HG03025 (cell line): ENCODE measurements around the gene PRR16.

Source experiments
- ATAC-seq: cut with Tn5 transposase; IDR thresholded peaks from one replicate; pipeline ENCODE4 v1.9.1; 2021; ENCODE audit warnings: mild to moderate bottlenecking, moderate library complexity; ENCODE audit not compliant: unreplicated experiment, low FRiP score

Gene PRR16

DNA sequence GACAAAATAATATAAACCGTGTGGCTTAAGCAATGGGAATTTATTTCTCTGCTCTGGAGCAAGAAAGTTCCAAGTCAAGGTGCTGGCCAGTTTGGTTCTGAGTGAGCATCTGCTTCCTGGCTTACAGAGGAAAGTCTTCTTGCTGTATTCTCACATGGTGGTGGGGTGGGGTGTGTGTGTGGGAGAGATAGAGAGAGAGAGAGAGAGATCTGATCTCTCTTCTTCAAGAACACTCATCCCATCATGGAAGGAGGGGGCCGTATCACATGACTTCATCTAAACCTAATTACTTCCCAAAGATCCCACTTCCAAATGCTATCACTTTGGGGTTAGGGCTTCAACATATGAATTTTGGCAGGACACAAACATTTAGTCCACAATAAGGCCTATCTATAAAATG is 91.2 kb downstream of the PRR16 start:
- no peak for ATAC-seq

GRCh38 chr5:120564013-120564412 is 99.9 kb downstream of the PRR16 start:
- ATAC-seq: no peak

GRCh38 chr5:120567066-120567465 is 103.0 kb downstream of the PRR16 start:
- ATAC-seq: no peak

GRCh38 chr5:120567921-120568320 is 103.8 kb downstream of the PRR16 start:
- ATAC-seq: no peak

GRCh38 chr5:120568711-120569110 is 104.6 kb downstream of the PRR16 start:
- ATAC-seq: no peak

DNA sequence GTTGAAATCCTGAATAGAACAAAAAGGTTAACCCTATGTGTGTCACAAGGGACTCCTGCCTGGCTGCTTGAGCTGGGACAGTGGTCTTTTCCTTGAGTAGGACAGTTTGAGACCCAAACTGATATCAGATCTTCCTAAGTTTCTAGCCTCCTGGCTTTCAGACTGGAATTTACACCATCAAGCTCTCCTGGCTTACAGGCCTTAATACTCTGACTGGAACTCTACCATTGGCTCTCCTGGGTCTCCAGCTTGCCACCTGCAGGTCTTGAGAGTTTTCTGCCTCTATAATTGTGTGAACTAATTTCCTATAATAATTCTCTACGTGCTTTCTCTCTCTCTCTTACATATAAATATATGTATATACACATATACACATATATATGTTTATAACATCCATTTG is 112.5 kb downstream of the PRR16 start:
- no peak for ATAC-seq

- ATAC-seq: no peak
Observed at GRCh38 chr5:120582635-120583034, 118.5 kb downstream of the PRR16 start.

- ATAC-seq: no peak
Observed at GRCh38 chr5:120586646-120587045, 122.5 kb downstream of the PRR16 start.

- no peak for ATAC-seq
Observed at GRCh38 chr5:120591911-120592310, 127.8 kb downstream of the PRR16 start.

DNA sequence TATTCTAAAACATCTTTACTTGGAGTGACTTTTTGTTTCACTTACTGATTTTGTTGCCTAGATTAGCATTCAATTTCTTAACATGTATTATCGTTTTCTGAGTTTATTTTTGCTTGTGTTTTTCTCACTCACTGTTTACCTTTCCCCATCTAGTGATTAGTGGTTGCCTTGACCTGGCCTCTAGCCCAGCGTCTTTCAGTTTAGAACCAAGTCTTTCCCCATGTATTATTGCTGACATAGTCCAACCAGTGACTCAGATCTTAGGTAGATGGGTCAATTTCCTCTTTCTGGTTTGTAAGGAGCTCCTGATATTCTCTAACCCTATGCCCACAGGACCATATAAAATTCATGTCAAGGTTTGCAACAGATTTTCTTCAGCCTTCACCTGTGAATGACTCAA is 135.5 kb downstream of the PRR16 start:
- ATAC-seq: no peak

DNA sequence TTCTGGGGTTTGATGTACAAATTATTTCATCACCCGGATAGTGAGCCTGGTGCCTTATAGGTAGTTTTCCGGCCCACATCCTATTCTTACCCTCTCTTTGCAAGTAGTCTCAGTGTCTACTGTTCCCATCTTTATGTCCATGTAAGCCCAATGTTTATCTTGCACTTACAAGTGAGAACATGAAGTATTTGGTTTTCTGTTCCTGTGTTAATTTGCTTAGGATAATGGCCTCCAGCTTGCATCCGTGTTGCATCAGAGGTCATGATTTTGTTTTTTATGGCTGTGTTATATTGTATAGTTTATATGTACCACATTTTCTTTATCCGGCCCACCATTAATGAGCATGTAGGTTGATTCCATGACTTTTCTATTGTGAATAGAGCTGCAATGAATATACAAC is 136.5 kb downstream of the PRR16 start:
- no peak for ATAC-seq

GRCh38 chr5:120602033-120602432 is 137.9 kb downstream of the PRR16 start:
- ATAC-seq: no peak

- no peak for ATAC-seq
Observed at GRCh38 chr5:120604884-120605283, 140.8 kb downstream of the PRR16 start.

DNA sequence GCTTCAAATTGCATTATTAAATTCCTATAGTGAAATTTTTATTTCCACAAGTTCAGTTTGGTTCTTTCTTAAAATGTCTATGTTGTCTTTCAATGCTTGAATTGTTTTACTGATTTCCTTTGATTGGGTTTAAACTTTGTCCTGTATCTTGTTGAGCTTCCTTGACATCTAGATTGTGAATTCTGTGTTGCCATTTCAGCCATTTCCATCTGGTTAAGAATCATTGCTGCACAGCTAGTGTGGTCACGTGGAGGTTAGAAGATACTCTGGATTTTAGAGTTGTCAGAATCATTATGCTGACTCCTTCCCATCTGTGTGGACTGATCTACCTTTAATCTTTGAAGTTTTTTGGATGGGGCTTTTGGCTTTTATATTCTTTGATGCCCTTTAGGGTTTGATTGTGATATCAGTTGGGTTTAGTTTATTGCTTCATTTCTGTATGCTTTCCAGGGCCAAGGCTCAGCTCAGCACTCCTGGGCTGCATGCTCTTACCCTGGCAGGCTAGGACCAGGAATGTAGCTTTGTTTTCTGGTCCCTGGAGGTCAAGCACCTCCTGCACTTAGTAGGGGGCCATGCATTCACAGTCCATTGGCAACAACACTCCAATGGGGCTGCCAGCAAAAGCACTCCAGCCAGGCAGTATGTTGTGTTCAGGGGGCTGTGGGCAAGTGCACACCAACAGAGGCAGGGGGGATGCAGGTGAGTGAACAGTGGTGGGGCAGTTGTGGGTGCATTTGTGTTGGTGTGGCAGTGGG is 141.4 kb downstream of the PRR16 start:
- ATAC-seq: no peak

GRCh38 chr5:120609570-120609969 is 145.5 kb downstream of the PRR16 start:
- ATAC-seq: no peak

DNA sequence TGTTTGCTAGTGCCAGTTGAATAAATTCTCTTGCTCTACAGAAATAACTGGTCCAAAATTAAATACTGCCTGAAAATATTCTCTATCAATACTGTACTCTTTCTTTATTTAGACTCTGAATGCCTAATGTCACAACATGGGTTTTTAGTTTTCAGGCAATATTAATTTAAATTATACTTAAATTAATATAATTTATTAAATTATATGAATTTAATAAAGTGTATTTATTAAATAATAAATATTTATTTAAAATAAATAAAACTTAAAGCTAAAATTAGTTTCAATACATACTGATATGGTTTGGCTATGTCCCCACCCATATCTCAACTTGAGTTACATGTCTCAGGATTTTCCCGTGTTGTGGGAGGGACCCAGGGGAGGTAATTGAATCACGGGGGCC is 146.0 kb downstream of the PRR16 start:
- no peak for ATAC-seq

DNA sequence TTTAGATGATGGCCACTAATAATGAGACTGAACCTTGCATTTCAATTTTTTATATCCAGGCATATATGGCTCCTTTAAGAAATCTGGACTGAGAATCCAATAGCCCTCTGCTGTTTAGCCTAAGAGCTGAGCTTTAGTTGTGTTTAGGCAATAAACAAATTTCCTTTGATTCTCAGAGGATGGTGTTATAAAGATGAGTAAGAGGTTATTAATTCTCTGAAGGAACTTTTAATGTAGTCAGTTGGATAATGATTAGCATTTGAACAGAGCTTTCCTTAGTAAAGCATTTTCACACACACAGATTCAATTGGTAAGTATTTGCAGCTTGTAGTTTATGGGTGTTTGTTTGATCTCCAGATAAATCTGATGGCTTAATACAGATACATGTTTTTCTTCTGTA is 149.6 kb downstream of the PRR16 start:
- ATAC-seq: no peak

DNA sequence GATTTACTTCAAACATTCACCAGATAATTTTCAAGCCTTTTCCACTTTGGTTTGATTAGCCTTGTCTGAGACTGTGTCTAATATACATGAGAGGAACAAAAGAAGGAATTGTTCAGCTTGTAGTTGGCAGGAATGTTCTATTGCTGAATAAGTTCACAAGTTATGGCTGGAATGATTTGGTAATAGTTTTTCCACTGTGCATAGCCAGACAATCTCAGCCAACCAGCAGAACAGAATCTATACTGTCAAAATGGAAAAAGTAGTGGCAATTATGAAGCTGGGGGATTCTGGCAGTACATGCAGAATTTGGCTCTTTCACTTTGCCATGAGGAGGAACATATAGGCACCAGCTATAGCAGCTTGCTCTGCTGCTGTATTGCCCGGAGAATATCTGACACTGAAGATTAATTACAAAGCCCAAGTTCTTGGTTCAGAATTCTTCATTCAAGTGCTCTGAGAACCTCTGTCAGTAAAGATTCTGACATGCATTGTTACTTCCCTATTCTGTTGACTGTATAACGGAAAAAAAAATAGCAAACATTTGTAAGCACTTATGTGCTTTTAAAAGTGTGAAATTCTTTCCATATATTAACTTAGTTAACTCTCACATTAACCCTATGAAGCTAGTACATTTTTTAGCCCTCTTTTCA is 150.6 kb downstream of the PRR16 start:
- no peak for ATAC-seq

DNA sequence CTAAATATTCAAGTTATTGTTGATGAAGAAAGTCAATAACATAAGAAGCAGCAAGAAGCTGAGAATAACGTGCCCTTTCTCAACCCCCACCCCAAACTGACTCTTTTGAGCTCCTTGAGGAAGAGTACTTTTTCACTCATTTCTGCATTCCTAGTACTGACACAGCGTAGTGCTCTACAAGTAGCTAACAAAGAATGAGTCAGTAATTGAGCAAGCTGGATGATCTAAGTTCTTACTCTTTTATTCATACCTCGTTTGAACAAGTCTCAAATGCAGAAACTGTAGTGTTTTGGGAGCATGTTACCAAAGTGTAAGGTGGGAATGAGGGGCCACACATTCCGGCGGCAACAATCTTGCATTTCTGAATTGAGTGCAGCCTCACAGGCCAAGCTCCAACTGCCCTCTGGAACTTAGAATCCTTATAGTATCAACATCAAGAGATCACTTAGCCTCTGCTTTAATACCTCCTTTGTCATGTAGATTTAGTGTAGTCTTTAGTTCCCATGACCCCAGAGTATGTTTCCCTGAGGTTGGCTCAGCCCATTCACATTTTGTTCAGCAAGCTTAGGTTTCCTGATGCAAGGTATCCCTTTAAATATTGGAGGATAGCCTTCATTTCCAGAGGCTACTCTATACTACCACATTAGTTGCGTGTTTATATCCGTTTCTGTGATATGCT is 152.0 kb downstream of the PRR16 start:
- ATAC-seq: no peak

GRCh38 chr5:120621339-120621738 is 157.2 kb downstream of the PRR16 start:
- ATAC-seq: no peak

- no peak for ATAC-seq
Observed at GRCh38 chr5:120624021-120624563, 160.0 kb downstream of the PRR16 start.
